ACC112 (cell line): Measurements from ENCODE around the gene DLX6.

Experiments used
- H2AFZ ChIP-seq: fragments of 200-600 bp; sonication (generic); one replicate; pipeline ENCODE4 v1.6.0; 2017; ENCODE audit warnings: antibody characterized with exemption, low read length; ENCODE audit not compliant: unreplicated experiment
- H3K27ac ChIP-seq: fragments of 200-600 bp; sonication (generic); 2 replicates; pipeline ENCODE4 v1.5.1; 2014; ENCODE audit warnings: low read depth, mild to moderate bottlenecking, antibody characterized with exemption, low read length, moderate library complexity
- H3K27me3 ChIP-seq: fragments of 200-600 bp; sonication (generic); 2 replicates; pipeline ENCODE4 v1.6.1; 2014; ENCODE audit warnings: mild to moderate bottlenecking, antibody characterized with exemption, low read length, moderate library complexity, mixed read lengths; ENCODE audit not compliant: insufficient read depth
- H3K36me3 ChIP-seq: fragments of 200-600 bp; sonication (generic); 2 replicates; pipeline ENCODE4 v1.6.1; 2016; ENCODE audit warnings: mild to moderate bottlenecking, antibody characterized with exemption, low read length, moderate library complexity, mixed read lengths; ENCODE audit not compliant: insufficient read depth
- H3K4me1 ChIP-seq: fragments of 200-600 bp; sonication (generic); one replicate; pipeline ENCODE4 v1.6.1; 2016; ENCODE audit warnings: low read length, mixed read lengths; ENCODE audit not compliant: insufficient read depth, unreplicated experiment, control insufficient read depth
- H3K4me3 ChIP-seq: fragments of 200-600 bp; sonication (generic); 2 replicates; pipeline ENCODE4 v1.5.1; 2014; ENCODE audit warnings: mild to moderate bottlenecking, low read depth, low read length
- H3K79me2 ChIP-seq: fragments of 200-600 bp; sonication (generic); one replicate; pipeline ENCODE4 v1.6.0; 2016; ENCODE audit warnings: low read length; ENCODE audit not compliant: control insufficient read depth, unreplicated experiment, insufficient read depth

The DLX6 gene

DNA sequence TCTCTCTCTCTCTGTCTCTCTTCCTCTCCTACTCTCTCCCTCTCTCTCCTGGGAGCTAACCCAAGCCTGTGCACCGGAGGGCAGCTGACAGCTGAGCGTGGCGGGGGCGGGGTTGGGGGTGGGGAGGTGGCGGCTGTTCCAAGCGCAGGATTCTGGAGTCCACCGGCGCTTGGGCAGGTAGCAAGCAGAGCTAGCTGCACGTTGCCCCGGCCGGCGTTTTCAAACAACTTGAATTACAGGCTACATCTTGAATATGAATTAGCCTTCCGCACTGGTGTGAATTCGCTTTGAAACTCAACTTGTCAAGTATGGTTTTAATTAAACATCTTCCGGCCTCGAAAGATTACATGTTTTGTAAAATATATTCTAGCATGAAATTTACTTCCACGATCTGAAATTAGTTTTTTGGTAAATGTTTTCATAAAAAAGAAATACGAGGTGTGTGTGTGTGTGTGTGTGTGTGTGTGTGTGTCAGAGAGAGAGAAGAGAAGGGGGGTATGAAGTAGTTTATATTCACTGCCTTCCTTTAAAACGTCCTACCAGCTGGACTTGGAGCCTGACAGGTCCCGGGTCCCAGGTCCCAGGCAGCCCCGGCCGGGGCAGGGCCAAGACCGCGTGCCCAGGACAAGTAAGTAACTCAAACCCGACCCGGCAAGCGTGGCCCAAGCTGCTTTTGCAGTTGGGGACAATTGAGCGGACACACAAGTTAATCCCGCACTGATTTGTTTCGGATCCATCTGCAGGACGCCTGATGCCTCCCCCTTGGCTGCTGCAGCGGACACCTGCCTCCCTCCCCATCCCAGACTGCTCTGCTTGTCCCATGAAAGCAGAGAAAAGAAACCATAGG lies 9.0 kb upstream of the DLX6 start:
- no peak overlapping the region for H2AFZ ChIP-seq
- H3K36me3 ChIP-seq = no peaks in the 10 kb centered on the region
- no peak overlapping the region for H3K27ac ChIP-seq
- peaks cover 5% of the 10 kb centered on the region; the same call in 1 of the 2 replicates for H3K27me3 ChIP-seq
- H3K4me1 ChIP-seq = no peaks in the 10 kb centered on the region
- H3K4me3 ChIP-seq = no peak overlapping the region
- no peaks in the 10 kb centered on the region for H3K79me2 ChIP-seq

DNA sequence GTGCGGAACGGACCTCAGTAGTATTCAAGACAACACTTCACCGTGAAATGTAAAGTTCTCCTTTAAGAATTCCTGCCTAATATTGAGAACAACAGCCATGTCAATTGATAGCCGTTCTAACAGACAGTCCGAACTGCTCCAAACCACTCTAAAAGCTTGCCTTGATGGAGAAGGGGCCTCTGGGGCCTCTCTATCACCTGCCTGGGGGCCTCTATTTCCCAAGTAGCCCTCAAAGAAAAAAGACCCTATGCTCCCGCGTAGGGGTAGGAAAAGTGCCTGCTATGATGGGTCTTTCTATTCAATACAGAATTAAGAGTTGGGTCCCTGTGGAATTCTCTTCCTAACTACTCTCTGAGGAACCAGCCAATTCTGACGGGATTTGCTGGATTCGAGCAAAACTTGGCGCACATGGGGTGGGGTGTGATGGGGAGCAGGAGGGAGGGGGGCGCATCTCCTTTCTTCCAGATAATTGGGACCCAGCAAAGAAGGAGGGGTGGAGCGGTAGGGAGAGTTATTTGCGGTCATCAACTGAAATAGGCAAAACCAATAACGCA lies 8.3 kb upstream of the DLX6 start:
- no peaks in the 10 kb centered on the region for H3K4me1 ChIP-seq
- no peak overlapping the region for H3K4me3 ChIP-seq
- H3K27me3 ChIP-seq = peaks cover 5% of the 10 kb centered on the region; the same call in 1 of the 2 replicates
- no peaks in the 10 kb centered on the region for H3K79me2 ChIP-seq
- H3K27ac ChIP-seq = no peak overlapping the region
- no peak overlapping the region for H2AFZ ChIP-seq
- no peaks in the 10 kb centered on the region for H3K36me3 ChIP-seq

DNA sequence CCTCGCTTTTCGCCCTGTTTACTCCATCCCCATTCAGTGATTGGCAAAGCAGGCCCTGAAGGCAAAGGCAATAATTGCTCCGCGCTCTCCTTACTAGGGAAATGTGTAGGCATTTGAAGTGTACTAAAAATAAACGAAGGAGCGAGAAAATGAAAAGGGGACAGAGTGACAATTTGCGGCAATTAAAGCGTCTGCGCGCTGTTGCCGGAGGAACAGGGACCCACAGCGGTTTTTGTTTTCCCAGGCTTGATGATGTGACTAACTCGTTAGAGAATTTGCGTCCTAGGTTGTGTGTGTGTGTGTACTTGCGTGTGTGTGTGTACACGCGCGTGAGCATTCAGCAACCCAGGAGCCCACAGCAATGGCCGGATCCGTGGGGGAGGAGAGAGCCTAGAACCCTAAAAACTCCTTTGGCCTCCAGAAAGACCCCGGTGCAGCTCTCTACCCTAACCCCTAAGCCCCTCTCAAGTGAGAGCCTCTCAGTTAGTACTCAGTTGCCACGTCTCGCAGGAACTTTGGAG lies 7.8 kb upstream of the DLX6 start:
- Histone ChIP-seq H3K4me3 (no peak overlapping the region), H3K27ac (no peak overlapping the region), H3K36me3 (no peaks in the 10 kb centered on the region), H3K4me1 (no peaks in the 10 kb centered on the region), H3K27me3 (peaks cover 5% of the 10 kb centered on the region; the same call in 1 of the 2 replicates), H2AFZ (no peak overlapping the region), H3K79me2 (no peaks in the 10 kb centered on the region)

DNA sequence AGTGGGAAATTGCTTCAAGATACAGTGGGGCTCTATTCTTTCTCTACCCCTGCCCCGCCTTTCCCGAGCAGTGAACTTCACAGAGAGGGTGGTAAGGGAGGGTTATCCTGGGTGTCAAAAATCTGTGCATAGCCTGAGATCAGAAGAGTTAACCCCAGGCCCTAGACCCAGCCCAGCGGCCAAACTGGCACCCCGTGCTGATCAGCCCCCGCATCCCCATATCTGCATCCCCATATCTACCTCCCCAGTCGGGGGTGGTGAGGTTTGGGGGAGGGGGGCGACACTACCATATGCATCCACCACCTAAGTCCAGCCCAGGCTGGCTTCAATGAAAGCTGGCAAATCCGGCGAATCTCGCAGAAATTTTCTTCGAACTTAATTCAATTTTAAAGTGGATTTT lies 7.0 kb upstream of the DLX6 start:
- no peak overlapping the region for H2AFZ ChIP-seq
- no peaks in the 10 kb centered on the region for H3K79me2 ChIP-seq
- peaks cover 5% of the 10 kb centered on the region; the same call in 1 of the 2 replicates for H3K27me3 ChIP-seq
- no peak overlapping the region for H3K27ac ChIP-seq
- no peaks in the 10 kb centered on the region for H3K36me3 ChIP-seq
- no peak overlapping the region for H3K4me3 ChIP-seq
- no peaks in the 10 kb centered on the region for H3K4me1 ChIP-seq

DNA sequence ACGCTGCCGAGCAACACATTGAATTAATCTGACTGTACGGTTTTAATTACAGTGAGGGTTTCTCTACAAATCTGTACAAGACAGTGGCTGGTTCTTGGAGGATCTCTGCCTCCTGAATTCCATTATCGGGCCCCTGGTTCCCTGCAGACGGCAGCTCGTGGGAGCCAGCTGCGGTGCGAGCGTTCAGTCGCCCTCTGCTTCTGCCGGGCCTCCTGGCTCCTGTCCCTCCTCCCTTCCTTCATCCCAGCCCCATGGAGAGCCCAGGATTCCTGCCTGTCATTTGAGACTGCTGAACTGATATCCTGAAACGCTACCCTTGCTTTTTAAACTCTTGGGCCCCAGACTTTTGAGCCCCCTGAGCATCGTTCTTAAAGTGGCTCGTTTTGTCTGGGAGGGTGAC lies 6.6 kb upstream of the DLX6 start:
- Histone ChIP-seq H3K36me3 (no peaks in the 10 kb centered on the region), H3K4me3 (no peak overlapping the region), H3K27ac (no peak overlapping the region), H3K79me2 (no peaks in the 10 kb centered on the region), H2AFZ (no peak overlapping the region), H3K27me3 (peaks cover 5% of the 10 kb centered on the region; the same call in 1 of the 2 replicates), H3K4me1 (no peaks in the 10 kb centered on the region)

DNA sequence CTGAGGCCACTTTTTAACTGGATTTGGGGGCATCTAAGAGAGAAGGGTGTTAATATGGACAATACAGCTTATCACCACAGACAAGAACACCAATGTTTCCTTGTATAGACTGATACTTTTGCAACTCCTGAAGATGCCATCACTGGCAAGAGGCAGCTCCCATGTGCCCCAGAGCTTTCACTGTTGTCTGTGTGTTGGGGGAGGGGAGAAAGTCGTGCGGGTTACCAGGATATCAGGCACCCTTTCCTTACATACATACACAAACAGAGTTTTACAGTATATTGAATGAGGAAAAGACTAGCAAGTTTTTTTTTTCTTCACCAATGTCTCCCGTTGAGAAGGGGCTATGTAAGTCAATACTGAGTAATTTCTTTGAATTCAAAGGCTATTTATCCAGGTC lies 4.1 kb upstream of the DLX6 start:
- Histone ChIP-seq H3K79me2 (no peaks in the 10 kb centered on the region), H2AFZ (no peak overlapping the region), H3K4me3 (no peak overlapping the region), H3K36me3 (no peaks in the 10 kb centered on the region), H3K27me3 (no peaks in the 10 kb centered on the region), H3K27ac (no peak overlapping the region), H3K4me1 (no peaks in the 10 kb centered on the region)

DNA sequence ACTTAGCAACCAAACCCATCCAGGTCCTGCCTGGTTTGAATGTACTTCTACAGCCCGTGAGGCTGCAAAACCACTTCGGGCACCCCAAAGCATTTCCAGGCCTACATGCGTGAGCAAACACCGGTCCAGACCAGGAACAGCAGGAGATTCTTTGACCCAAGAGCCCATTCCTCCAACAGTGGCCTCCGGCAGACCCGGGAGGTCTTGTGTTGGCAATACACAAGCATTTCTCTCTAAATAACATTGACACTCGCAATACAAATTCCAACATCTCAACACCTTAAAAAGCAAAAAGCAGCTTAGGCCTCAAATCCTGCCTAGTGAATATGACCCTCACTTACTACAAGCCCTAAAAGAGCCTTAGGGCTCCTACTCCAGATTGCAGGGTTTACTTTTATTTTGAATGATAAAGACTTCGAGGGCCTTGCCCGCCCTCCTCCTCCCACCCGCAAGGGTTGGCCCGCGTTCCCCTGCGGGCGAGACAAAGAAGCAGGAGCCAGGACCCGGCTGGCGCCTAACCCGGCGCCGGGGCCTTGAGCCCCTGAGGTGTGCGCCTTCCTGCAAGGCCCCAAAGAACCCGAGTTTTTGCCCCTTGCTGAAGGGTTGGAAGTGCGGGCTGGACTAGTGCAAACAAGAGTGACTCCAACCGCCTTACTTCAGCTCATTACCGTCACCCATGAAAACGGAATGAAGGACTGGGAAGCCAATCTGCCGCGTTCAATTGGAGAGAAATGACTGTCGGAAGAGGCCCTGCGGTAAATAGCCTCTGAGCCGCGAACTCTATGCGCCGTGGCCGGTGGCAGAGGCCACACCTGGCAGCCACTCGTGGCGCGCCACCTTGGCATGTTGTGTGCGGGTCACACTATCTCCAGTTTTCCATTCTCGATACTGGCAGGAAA lies 3.4 kb upstream of the DLX6 start:
- 0 out of 2 replicates have a peak, but pooled peaks cover 3% of the 10 kb centered on the region for H3K27me3 ChIP-seq
- no peak overlapping the region for H3K4me3 ChIP-seq
- no peaks in the 10 kb centered on the region for H3K79me2 ChIP-seq
- H2AFZ ChIP-seq = no peak overlapping the region
- no peaks in the 10 kb centered on the region for H3K4me1 ChIP-seq
- no peak overlapping the region for H3K27ac ChIP-seq
- H3K36me3 ChIP-seq = no peaks in the 10 kb centered on the region

DNA sequence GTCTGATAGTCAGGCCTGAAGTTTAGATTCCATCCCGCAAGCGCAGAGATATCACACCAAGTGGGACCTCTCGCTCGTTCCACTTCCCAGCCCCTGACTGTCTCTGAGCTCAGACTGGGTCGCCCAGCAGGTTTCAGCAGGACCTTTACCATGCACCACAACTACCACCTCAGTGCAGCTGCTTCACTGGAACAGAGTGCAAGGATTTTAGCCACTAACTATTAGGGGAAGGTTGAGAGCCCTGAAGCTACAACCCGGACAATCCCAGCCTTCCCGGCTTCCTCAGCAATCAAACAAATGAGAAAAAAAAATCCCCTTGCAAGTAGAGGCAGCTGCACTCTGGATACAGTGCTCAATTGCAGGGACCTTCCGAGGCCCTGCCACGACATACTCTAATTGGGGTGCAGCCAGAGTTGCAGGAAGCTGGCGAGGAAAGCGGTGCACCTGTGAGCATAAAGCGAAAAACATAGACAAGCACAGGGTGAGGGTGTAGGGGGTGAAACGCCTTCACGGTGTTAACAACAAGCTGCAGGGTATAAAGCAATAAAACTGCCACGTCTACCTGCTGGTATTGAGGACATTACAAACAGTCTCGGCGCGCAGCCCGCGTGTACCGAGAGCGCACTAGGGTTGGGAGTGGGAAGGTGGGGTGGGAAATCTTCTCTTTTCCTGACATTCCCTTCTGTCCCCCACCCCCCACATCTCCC lies 2.6 kb upstream of the DLX6 start:
- H2AFZ ChIP-seq = no peak overlapping the region
- H3K36me3 ChIP-seq = no peaks in the 10 kb centered on the region
- no peak overlapping the region for H3K27ac ChIP-seq
- peaks cover 9% of the 10 kb centered on the region; the same call in 1 of the 2 replicates for H3K27me3 ChIP-seq
- no peaks in the 10 kb centered on the region for H3K79me2 ChIP-seq
- H3K4me3 ChIP-seq = no peak overlapping the region
- H3K4me1 ChIP-seq = no peaks in the 10 kb centered on the region

DNA sequence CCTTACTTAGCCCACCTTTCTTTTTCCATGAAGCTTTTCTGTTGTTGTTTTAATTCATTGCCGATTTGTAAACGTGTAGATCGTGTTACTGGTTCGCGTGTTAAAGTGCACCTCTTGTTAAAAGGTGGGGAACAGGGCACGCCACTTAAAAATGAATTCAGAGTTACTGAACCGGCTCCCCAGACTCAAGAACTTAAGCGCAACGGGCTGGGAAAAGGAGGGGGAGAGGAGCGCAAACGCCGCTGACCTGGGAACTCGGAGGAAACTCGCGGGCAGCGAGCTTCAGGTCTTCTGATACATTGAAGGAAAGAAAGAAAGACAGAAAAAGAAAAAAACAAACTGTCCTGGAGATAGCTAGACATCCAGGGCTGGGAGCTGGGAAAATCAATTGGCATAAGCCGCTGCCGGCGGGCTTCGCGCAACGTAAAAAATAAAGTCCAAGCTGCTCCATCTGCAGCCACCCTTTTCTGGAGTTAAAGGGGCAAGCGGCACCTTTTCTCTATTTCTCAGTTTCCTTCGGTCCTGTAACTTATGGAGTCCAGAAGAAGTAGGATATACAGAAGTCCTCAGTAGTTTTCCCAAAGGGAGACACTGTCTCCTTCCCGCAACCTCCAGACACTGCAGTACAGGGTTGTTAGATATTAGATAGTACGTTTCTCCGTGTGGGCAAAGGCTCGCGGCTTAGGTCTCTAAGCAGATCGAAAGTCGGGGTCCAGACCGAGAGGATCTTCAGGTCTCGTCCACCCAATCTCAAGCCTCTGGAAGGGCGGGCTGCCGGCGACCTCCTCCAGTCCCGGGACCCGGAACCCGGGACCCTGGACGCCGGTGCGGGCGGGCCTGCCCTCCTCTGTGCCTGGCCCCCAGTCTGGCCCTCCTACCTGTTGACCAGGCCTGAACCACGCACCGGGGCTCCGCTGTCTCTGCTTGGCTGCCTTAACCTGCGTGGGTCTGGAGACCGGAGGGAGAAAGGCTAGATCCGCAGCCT lies 1.8 kb upstream of the DLX6 start:
- no peaks in the 10 kb centered on the region for H3K36me3 ChIP-seq
- no peaks in the 10 kb centered on the region for H3K4me1 ChIP-seq
- no peak overlapping the region for H3K4me3 ChIP-seq
- H3K27ac ChIP-seq = no peak overlapping the region
- H3K79me2 ChIP-seq = no peaks in the 10 kb centered on the region
- H2AFZ ChIP-seq = no peak overlapping the region
- peaks cover 9% of the 10 kb centered on the region; the same call in 1 of the 2 replicates for H3K27me3 ChIP-seq
